Motor neuron (in vitro differentiated cells): ENCODE data around the gene DHDDS. TPM values are rescaled to one million over a fixed set of nuclear protein-coding genes. Genes with fewer than 3 reads are reported as not detected.
"Not testable (repeated sequence)": the region's sequence is repeated elsewhere in the genome, so short reads cannot be mapped to it uniquely, and the experiment has no call there.

Experiments
- ATAC-seq, 8 experiments: fragments of 200-7000 bp; cut with Tn5 transposase; replicated peaks in 6 of 8; 2 replicates each; pipeline ENCODE4 v1.8.0; 2021; ENCODE audit warnings: mild to moderate bottlenecking in 8 of 8, moderate library complexity in 8 of 8
- H3K27ac ChIP-seq, 2 donors: fragments of 250-450 bp; sonication (Bioruptor Pico); 2 replicates each; pipeline ENCODE4 v1.9.0; 2021; ENCODE audit warnings: antibody characterized with exemption in 2 of 2, mild to moderate bottlenecking in 2 of 2, moderate library complexity in 1 of 2
- H3K4me1 ChIP-seq, 2 donors: fragments of 250-450 bp; sonication (Bioruptor Pico); replicated peaks in 1 of 2; 2 replicates each; pipeline ENCODE4 v1.6.1; 2021; ENCODE audit warnings: antibody characterized with exemption in 2 of 2, mild to moderate bottlenecking in 2 of 2, moderate library complexity in 1 of 2
- H3K4me3 ChIP-seq, 5 donors: fragments of 250-450 bp; sonication (Bioruptor Pico); 2 replicates each; pipeline ENCODE4 v1.9.0; 2021; ENCODE audit warnings: antibody characterized with exemption in 5 of 5, mild to moderate bottlenecking in 5 of 5, moderate library complexity in 4 of 5
- WGBS, 10 experiments: fragments of 450-650 bp; shearing (Covaris generic); methylation state at CpG; one replicate each; pipeline ENCODE4 v1.0.0; 2022; 5-methylcytosine and 5-hydroxymethylcytosine counted together
- in situ Hi-C, 9 experiments: fragments of 400-800 bp; cut with MboI; loops; one replicate each; pipeline ENCODE4 v1.15.0; 2021; ENCODE audit warnings: low sequenced_read_pairs in 9 of 9, low pct_unique_long_range_greater_than_20kb in 2 of 9; ENCODE audit not compliant: unreplicated experiment in 9 of 9
- total RNA-seq, 8 experiments: library from RNA; unstranded; fragments of 300-600 nt; gene quantifications; 2 replicates each; pipeline versions ENCODE4 v1.2.3 to v1.2.4, GENCODE V29; 2022

Gene DHDDS
- total RNA-seq, 8 experiments from 2014 or later, result 42.7 to 86.2 (median 53.1) TPM

DNA sequence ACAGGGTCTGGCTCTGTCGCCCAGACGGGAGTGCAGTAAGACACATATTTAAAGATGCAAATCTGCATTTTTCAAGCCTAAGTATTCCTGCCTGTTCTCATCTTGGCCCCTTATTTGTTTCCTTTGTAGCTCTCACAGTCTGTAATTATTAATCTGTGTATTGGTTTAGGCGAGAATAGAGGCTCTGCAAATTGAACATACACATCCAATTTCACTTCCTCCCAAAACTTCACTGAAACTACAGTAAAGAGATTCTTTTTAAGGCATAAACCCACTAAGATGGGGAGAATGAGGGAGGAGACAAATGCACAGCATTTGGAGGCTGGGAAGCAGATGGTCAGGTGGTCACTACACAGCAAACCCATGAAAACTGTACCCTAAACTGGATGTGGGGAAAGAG lies 61.1 kb downstream of the DHDDS start:
- Histone ChIP-seq H3K27ac (no peak overlapping the region), H3K4me3 (no peak overlapping the region), H3K4me1 (no peaks in the 10 kb centered on the region)
- in situ Hi-C loops, result no loop called here
- 0 to 82% (median 67%) methylated on average over 1 to 3 of the region's 3 CpGs; no CpG with 5 or more reads in 1 of the 10 experiments for whole genome bisulfite sequencing, 10 experiments
- peak in 1 of 8 experiments; percentile 33 for ATAC-seq

DNA sequence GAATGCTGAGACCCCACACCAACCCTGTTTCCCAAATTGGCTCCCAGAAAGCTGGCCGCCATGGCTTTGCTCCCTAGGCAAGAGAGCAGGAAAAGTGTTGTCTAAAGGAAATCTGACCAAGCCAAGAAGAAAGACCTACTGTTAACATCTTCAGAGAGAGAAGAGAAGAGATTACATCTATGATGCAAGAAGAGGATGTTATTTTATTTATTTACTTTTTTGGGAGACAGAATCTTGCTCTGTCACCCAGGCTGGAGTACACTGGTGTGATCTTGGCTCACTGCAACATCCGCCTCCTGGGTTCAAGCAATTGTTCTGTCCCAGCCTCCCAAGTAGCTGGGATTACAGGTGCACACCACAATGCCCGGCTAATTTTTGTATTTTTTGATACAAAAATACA lies 61.8 kb downstream of the DHDDS start:
- in situ Hi-C loops, result no loop called here
- 79 to 100% (median 95%) methylated on average over 1 to 3 of the region's 3 CpGs; no CpG with 5 or more reads in 2 of the 10 experiments for WGBS, 10 experiments
- Histone ChIP-seq H3K4me1 (no peaks in the 10 kb centered on the region), H3K4me3 (no peak overlapping the region), H3K27ac (no peak overlapping the region)
- no peak for ATAC-seq

GRCh38 chr1:26496861-26497260 lies 64.7 kb downstream of the DHDDS start:
- no peak overlapping the region for H3K4me3 ChIP-seq
- in situ Hi-C loops, result no loop called here
- H3K27ac ChIP-seq, result no peak overlapping the region
- ATAC-seq, result no peak
- WGBS, 10 experiments, result 30 to 73% (median 63%) methylated on average over 2 to 4 of the region's 4 CpGs; no CpG with 5 or more reads in 7 of the 10 experiments
- peaks cover 0 to 2% of the 10 kb centered on the region in 2 donors for H3K4me1 ChIP-seq

GRCh38 chr1:26498894-26499293 lies 66.8 kb downstream of the DHDDS start:
- Histone ChIP-seq H3K4me3 (no peak overlapping the region), H3K4me1 (peaks cover 0 to 2% of the 10 kb centered on the region in 2 donors), H3K27ac (no peak overlapping the region)
- WGBS, 10 experiments, result 92 to 100% (median 95%) methylated on average over 2 to 7 of the region's 7 CpGs; no CpG with 5 or more reads in 3 of the 10 experiments
- in situ Hi-C loops, result no loop called here
- no peak for ATAC-seq

- in situ Hi-C loops, result no loop called here
- peak overlapping the region; percentile 45 to 68 (median 59) for H3K4me3 ChIP-seq
- peak; percentile 75 to 87 (median 83) for ATAC-seq
- peaks cover 0 to 2% of the 10 kb centered on the region in 2 donors for H3K4me1 ChIP-seq
- no CpG with 5 or more reads among the region's 74 CpGs for WGBS, 10 experiments
- H3K27ac ChIP-seq, result peak overlapping the region; percentile 54 to 70
Measured at GRCh38 chr1:26500488-26501175, 68.5 kb downstream of the DHDDS start.

GRCh38 chr1:26510711-26511110 lies 78.6 kb downstream of the DHDDS start:
- H3K4me1 ChIP-seq, H3K4me3 ChIP-seq, H3K27ac ChIP-seq, in situ Hi-C loops, ATAC-seq: not testable (repeated sequence)
- 17 to 80% (median 53%) methylated on average over 1 to 2 of the region's 2 CpGs for WGBS, 10 experiments

DNA sequence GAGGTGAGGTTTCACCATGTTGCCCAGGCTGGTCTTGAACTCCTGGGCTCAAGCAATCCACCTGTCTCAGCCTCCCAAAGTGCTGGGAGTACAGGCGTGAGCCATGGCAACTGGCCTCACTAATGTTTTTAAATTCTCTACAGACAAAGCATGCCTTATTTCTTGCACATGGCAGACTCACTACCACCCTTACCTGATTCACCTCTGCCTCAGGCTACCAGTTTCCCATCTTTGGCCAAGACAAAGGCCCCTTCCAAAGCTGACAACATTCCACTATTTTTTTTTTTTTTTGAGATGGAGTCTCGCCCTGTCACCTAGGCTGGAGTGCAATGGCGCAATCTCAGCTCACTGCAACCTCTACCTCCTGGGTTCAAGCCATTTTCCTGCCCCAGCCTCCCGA lies 83.7 kb downstream of the DHDDS start:
- H3K27ac ChIP-seq, H3K4me3 ChIP-seq, ATAC-seq, in situ Hi-C loops, H3K4me1 ChIP-seq: not testable (repeated sequence)
- 17 to 89% (median 68%) methylated on average over 1 to 4 of the region's 4 CpGs; no CpG with 5 or more reads in 4 of the 10 experiments for whole genome bisulfite sequencing, 10 experiments

GRCh38 chr1:26516987-26517765 lies 85.1 kb downstream of the DHDDS start:
- 60 to 100% (median 86%) methylated on average over 1 to 4 of the region's 4 CpGs for WGBS, 10 experiments

DNA sequence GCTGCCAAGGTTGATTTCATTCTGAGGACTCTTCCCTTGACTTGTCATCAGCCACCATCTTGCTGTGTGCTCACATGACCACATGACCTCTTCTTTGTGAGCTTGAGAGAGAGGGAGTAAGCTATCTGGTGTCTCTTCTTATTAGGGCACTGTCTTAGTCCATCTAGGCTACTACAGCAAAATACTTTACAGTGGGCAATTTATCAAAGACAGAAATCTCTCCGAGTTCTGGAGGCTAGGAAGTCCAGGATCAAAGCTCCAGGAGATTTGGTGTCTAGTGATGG lies 85.6 kb downstream of the DHDDS start:
- no peak for ATAC-seq
- WGBS, 10 experiments, result 67 to 93% (median 80%) methylated on average over 1 of the region's 1 CpG; no CpG with 5 or more reads in 5 of the 10 experiments
- H3K4me1 ChIP-seq, result no peaks in the 10 kb centered on the region
- no peak overlapping the region for H3K4me3 ChIP-seq
- H3K27ac ChIP-seq, result no peak overlapping the region
- in situ Hi-C loops, result no loop called here

More at GRCh38 chr1:26516987-26517765, 85.1 kb downstream of the DHDDS start:
- ATAC-seq, result no peak
- Histone ChIP-seq H3K27ac (no peak overlapping the region), H3K4me1 (no peaks in the 10 kb centered on the region), H3K4me3 (no peak overlapping the region)
- in situ Hi-C loops, result no loop called here

GRCh38 chr1:26518355-26518754 lies 86.2 kb downstream of the DHDDS start:
- Histone ChIP-seq H3K4me3 (no peak overlapping the region), H3K4me1 (no peaks in the 10 kb centered on the region), H3K27ac (no peak overlapping the region)
- in situ Hi-C loops, result no loop called here
- 0 to 100% (median 93%) methylated on average over 1 to 6 of the region's 6 CpGs; no CpG with 5 or more reads in 1 of the 10 experiments for WGBS, 10 experiments
- ATAC-seq, result no peak

DNA sequence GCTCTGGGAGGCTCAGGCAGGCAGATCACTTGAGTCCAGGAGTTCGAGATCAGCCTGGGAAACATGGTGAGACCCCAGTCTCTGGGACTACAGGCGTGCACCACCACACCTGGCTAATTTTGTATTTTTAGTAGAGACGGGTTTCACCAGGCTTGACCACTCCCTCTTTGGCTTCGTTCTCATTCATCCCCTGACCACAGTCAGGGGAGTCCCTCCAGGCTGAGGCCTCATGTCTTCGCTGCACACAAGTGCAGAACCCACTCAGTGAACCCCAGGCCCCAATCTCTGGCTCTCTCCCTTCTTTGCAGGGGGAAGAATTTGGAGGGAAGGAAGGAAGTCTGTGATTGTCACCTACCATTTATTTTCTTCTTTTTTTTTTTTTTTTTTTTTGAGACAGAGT lies 88.2 kb downstream of the DHDDS start:
- in situ Hi-C loops, result no loop called here
- no peak for ATAC-seq
- 0 to 93% (median 80%) methylated on average over 1 to 5 of the region's 5 CpGs; no CpG with 5 or more reads in 3 of the 10 experiments for WGBS, 10 experiments
- H3K4me3 ChIP-seq, result no peak overlapping the region
- H3K27ac ChIP-seq, result no peak overlapping the region
- H3K4me1 ChIP-seq, result no peaks in the 10 kb centered on the region
